Measurements from ENCODE around the gene LRFN2. TPM values are rescaled to one million over a fixed set of nuclear protein-coding genes. Genes with fewer than 3 reads are reported as not detected.

Gene LRFN2
- total RNA-seq, 1 donor from 2014 or later, result not detected

GRCh38 chr6:40509716-40510260, 77.4 kb downstream of the LRFN2 start:
- no peaks in the 10 kb centered on the region for H3K9me3 Mint-ChIP-seq
- no peak overlapping the region for H3K27ac Mint-ChIP-seq
- H3K4me3 Mint-ChIP-seq, result no peak overlapping the region
- ChIA-PET POLR2A (no interaction called here), CTCF (no interaction called here)
- H3K4me1 Mint-ChIP-seq, result no peaks in the 10 kb centered on the region
- TF ChIP-seq CTCF (IDR thresholded peaks at IDR 0.05), result no peak
- DNase-seq (no peak), ATAC-seq (ENCODE audit: low read depth) (no peak)
- no peaks in the 10 kb centered on the region for H3K27me3 Mint-ChIP-seq
- H3K36me3 Mint-ChIP-seq (ENCODE audit: low read depth), result no peaks in the 10 kb centered on the region
- intact Hi-C loops (cut with micrococcal nuclease), result no loop called here

- Mint-ChIP-seq H3K4me1 (no peaks in the 10 kb centered on the region), H3K27ac (no peak overlapping the region), H3K36me3 (ENCODE audit: low read depth) (no peaks in the 10 kb centered on the region), H3K9me3 (no peaks in the 10 kb centered on the region), H3K27me3 (no peaks in the 10 kb centered on the region), H3K4me3 (no peak overlapping the region)
- intact Hi-C loops (cut with micrococcal nuclease), result no loop called here
- CTCF ChIA-PET, result no interaction called here
- DNase-seq (no peak), ATAC-seq (ENCODE audit: low read depth) (no peak)
- TF ChIP-seq CTCF (IDR thresholded peaks at IDR 0.05), result no peak
- POLR2A ChIA-PET, result no interaction called here
Observed at GRCh38 chr6:40509086-40509485, 78.1 kb downstream of the LRFN2 start.

- intact Hi-C loops (cut with micrococcal nuclease), result no loop called here
- no peaks in the 10 kb centered on the region for H3K27me3 Mint-ChIP-seq
- no peak overlapping the region for H3K4me3 Mint-ChIP-seq
- no peaks in the 10 kb centered on the region for H3K36me3 Mint-ChIP-seq (ENCODE audit: low read depth)
- H3K4me1 Mint-ChIP-seq, result no peaks in the 10 kb centered on the region
- ATAC-seq (ENCODE audit: low read depth), result no peak
- ChIA-PET CTCF (no interaction called here), POLR2A (no interaction called here)
- DNase-seq, result no peak
- no peak overlapping the region for H3K27ac Mint-ChIP-seq
- no peaks in the 10 kb centered on the region for H3K9me3 Mint-ChIP-seq
- no peak for TF ChIP-seq CTCF (IDR thresholded peaks at IDR 0.05)
Observed at GRCh38 chr6:40506954-40507353, 80.2 kb downstream of the LRFN2 start.

GRCh38 chr6:40505191-40505810, 81.9 kb downstream of the LRFN2 start:
- H3K4me1 Mint-ChIP-seq, result no peaks in the 10 kb centered on the region
- H3K9me3 Mint-ChIP-seq, result no peaks in the 10 kb centered on the region
- ChIA-PET CTCF (no interaction called here), POLR2A (no interaction called here)
- intact Hi-C loops (cut with micrococcal nuclease), result no loop called here
- DNase-seq, result no peak
- no peaks in the 10 kb centered on the region for H3K36me3 Mint-ChIP-seq (ENCODE audit: low read depth)
- no peak overlapping the region for H3K27ac Mint-ChIP-seq
- no peak for ATAC-seq (ENCODE audit: low read depth)
- TF ChIP-seq CTCF (IDR thresholded peaks at IDR 0.05), result no peak
- H3K27me3 Mint-ChIP-seq, result no peaks in the 10 kb centered on the region
- no peak overlapping the region for H3K4me3 Mint-ChIP-seq

- POLR2A ChIA-PET, result no interaction called here
- CTCF ChIA-PET, result no interaction called here
- Mint-ChIP-seq H3K4me3 (no peak overlapping the region), H3K9me3 (no peaks in the 10 kb centered on the region), H3K36me3 (ENCODE audit: low read depth) (no peaks in the 10 kb centered on the region), H3K4me1 (no peaks in the 10 kb centered on the region), H3K27ac (no peak overlapping the region), H3K27me3 (no peaks in the 10 kb centered on the region)
- DNase-seq (no peak), ATAC-seq (ENCODE audit: low read depth) (no peak)
- TF ChIP-seq CTCF (IDR thresholded peaks at IDR 0.05), result no peak
- intact Hi-C loops (cut with micrococcal nuclease), result no loop called here
Observed at GRCh38 chr6:40504274-40504673, 82.9 kb downstream of the LRFN2 start.

Measured in activated B cell treated with CpG ODN at 0.5 μM for 24 hours (primary cell).